Raji (cell line): Measurements from ENCODE around the gene RNF14.

Experiments
- POLR2A ChIP-seq: IDR thresholded peaks from 2 replicates; pipeline ENCODE4 v1.6.1; 2011; ENCODE audit warnings: low read depth, low read length, control low read depth; ENCODE audit not compliant: insufficient read depth

The RNF14 gene

GRCh38 chr5:141941779-141942178, 27.1 kb upstream of the RNF14 start:
- TF ChIP-seq POLR2A, result no peak

GRCh38 chr5:141942185-141942857, 26.6 kb upstream of the RNF14 start:
- no peak for TF ChIP-seq POLR2A

GRCh38 chr5:141944076-141944475, 24.8 kb upstream of the RNF14 start:
- TF ChIP-seq POLR2A, result no peak

- no peak for TF ChIP-seq POLR2A
Observed at GRCh38 chr5:141945511-141946051, 23.3 kb upstream of the RNF14 start.

- no peak for TF ChIP-seq POLR2A
Observed at GRCh38 chr5:141947316-141947715, 21.6 kb upstream of the RNF14 start.

- no peak for TF ChIP-seq POLR2A
Observed at GRCh38 chr5:141948812-141949211, 20.1 kb upstream of the RNF14 start.

- TF ChIP-seq POLR2A, result no peak
Observed at GRCh38 chr5:141949511-141949910, 19.4 kb upstream of the RNF14 start.

GRCh38 chr5:141950207-141951005, 18.5 kb upstream of the RNF14 start:
- TF ChIP-seq POLR2A, result no peak

- no peak for TF ChIP-seq POLR2A
Observed at GRCh38 chr5:141951332-141951781, 17.5 kb upstream of the RNF14 start.

GRCh38 chr5:141952020-141952419, 16.9 kb upstream of the RNF14 start:
- no peak for TF ChIP-seq POLR2A

- TF ChIP-seq POLR2A, result no peak
Observed at GRCh38 chr5:141954194-141954593, 14.7 kb upstream of the RNF14 start.

- no peak for TF ChIP-seq POLR2A
Observed at GRCh38 chr5:141957367-141957996, 11.4 kb upstream of the RNF14 start.

GRCh38 chr5:141958113-141958512, 10.8 kb upstream of the RNF14 start, which contains the start of gene PCDH12:
Gene PCDH12 (minus strand): TSS chr5:141958202. CDS start chr5:141957851, 351 bp downstream.
- TF ChIP-seq POLR2A, result no peak

- TF ChIP-seq POLR2A, result no peak
Observed at GRCh38 chr5:141958546-141959172, 10.2 kb upstream of the RNF14 start.

- TF ChIP-seq POLR2A, result no peak
Observed at GRCh38 chr5:141960018-141960417, 8.9 kb upstream of the RNF14 start.
